ENCODE measurements around the gene TAOK3.

The TAOK3 gene

GRCh38 chr12:118347916-118348315, 24.8 kb downstream of the TAOK3 start:
- DNase-seq: no peak
- no peaks in the 10 kb centered on the region for H3K4me1 ChIP-seq
- H3K36me3 ChIP-seq: no peaks in the 10 kb centered on the region
- H3K4me3 ChIP-seq (ENCODE audit: low read depth, low read length): no peak overlapping the region
- no peaks in the 10 kb centered on the region for H3K27me3 ChIP-seq
- no peaks in the 10 kb centered on the region for H3K9me3 ChIP-seq
- TF ChIP-seq CTCF (IDR thresholded peaks at IDR 0.05; ENCODE audit: low read depth, low read length): no peak

- Histone ChIP-seq H3K4me1 (no peaks in the 10 kb centered on the region), H3K9me3 (no peaks in the 10 kb centered on the region), H3K27me3 (no peaks in the 10 kb centered on the region), H3K36me3 (no peaks in the 10 kb centered on the region), H3K4me3 (ENCODE audit: low read depth, low read length) (no peak overlapping the region)
- DNase-seq: no peak
- no peak for TF ChIP-seq CTCF (IDR thresholded peaks at IDR 0.05; ENCODE audit: low read depth, low read length)
These were observed 25.8 kb downstream of the TAOK3 start for GRCh38 chr12:118346895-118347294.

GRCh38 chr12:118345355-118345754, 27.4 kb downstream of the TAOK3 start:
- H3K4me1 ChIP-seq: no peaks in the 10 kb centered on the region
- TF ChIP-seq CTCF (IDR thresholded peaks at IDR 0.05; ENCODE audit: low read depth, low read length): no peak
- H3K4me3 ChIP-seq (ENCODE audit: low read depth, low read length): no peak overlapping the region
- no peaks in the 10 kb centered on the region for H3K9me3 ChIP-seq
- H3K27me3 ChIP-seq: no peaks in the 10 kb centered on the region
- DNase-seq: no peak
- no peaks in the 10 kb centered on the region for H3K36me3 ChIP-seq

GRCh38 chr12:118344829-118345228, 27.9 kb downstream of the TAOK3 start:
- no peaks in the 10 kb centered on the region for H3K27me3 ChIP-seq
- TF ChIP-seq CTCF (IDR thresholded peaks at IDR 0.05; ENCODE audit: low read depth, low read length): no peak
- H3K4me1 ChIP-seq: no peaks in the 10 kb centered on the region; the same call in 1 of the 2 replicates
- DNase-seq: no peak
- no peaks in the 10 kb centered on the region for H3K36me3 ChIP-seq
- no peak overlapping the region for H3K4me3 ChIP-seq (ENCODE audit: low read depth, low read length)
- H3K9me3 ChIP-seq: no peaks in the 10 kb centered on the region

GRCh38 chr12:118342090-118342489, 30.6 kb downstream of the TAOK3 start:
- H3K27me3 ChIP-seq: no peaks in the 10 kb centered on the region
- no peak overlapping the region for H3K4me3 ChIP-seq (ENCODE audit: low read depth, low read length)
- H3K4me1 ChIP-seq: no peaks in the 10 kb centered on the region; the same call in 1 of the 2 replicates
- no peak for TF ChIP-seq CTCF (IDR thresholded peaks at IDR 0.05; ENCODE audit: low read depth, low read length)
- DNase-seq: no peak
- H3K36me3 ChIP-seq: no peaks in the 10 kb centered on the region
- 0 out of 2 replicates have a peak, but pooled peaks cover 3% of the 10 kb centered on the region for H3K9me3 ChIP-seq

GRCh38 chr12:118337194-118337838, 35.4 kb downstream of the TAOK3 start:
- no peak for DNase-seq
- Histone ChIP-seq H3K9me3 (0 out of 2 replicates have a peak, but pooled peaks cover 3% of the 10 kb centered on the region), H3K4me1 (no peaks in the 10 kb centered on the region; the same call in none of the 2 replicates), H3K4me3 (ENCODE audit: low read depth, low read length) (no peak overlapping the region), H3K27me3 (no peaks in the 10 kb centered on the region), H3K36me3 (no peaks in the 10 kb centered on the region)
- TF ChIP-seq CTCF (IDR thresholded peaks at IDR 0.05; ENCODE audit: low read depth, low read length): no peak

Measured in BE2C (cell line).